HCT116 (cell line): Measurements from ENCODE around the gene RAI2. TPM values are rescaled to one million over a fixed set of nuclear protein-coding genes. Genes with fewer than 3 reads are reported as not detected.

Source experiments
- ATAC-seq: fragments of 200-7000 bp; cut with Tn5 transposase; 2 replicates; pipeline ENCODE4 v1.9.1; 2020; ENCODE audit warnings: mild to moderate bottlenecking, moderate library complexity
- BruUV-seq: library from RNA; stranded (reverse); fragments of 400-500 nt; replicated peaks from 2 replicates; lab custom pipeline; 2021; lab: Mats Ljungman, UMichigan
- CTCF ChIA-PET: fragments of 300-600 bp; sonication (Branson Sonifier 250); formaldehyde crosslinking; loops from one replicate; lab custom pipeline; 2021; ENCODE audit warnings: antibody characterized with exemption; lab: Charles Lee
- POLR2A ChIA-PET: fragments of 300-600, 350-600 bp; sonication (Branson Sonifier 250); formaldehyde crosslinking; loops from one replicate; lab custom pipeline; 2021; ENCODE audit warnings: antibody characterized with exemption; lab: Charles Lee
- RAD21 ChIA-PET, 2 experiments: fragments of 300-600 bp; sonication (Branson Sonifier 250); formaldehyde crosslinking; loops; one replicate each; lab custom pipeline; 2023; ENCODE audit warnings: low total read pairs in 2 of 2; ENCODE audit not compliant: uncharacterized antibody in 2 of 2, unreplicated experiment in 2 of 2, low non-redundant PET in 1 of 2; lab: Charles Lee
- DNase-seq: peaks from one replicate; pipeline ENCODE4 v3.0.0-alpha.2; 2010; ENCODE audit warnings: low read depth, low spot score
- H2AFZ ChIP-seq: fragments of 200-600 bp; shearing (Covaris generic), sonication (generic); 2 replicates; pipeline ENCODE4 v1.6.1; 2017; ENCODE audit warnings: low read depth, mixed run types, mixed read lengths, antibody characterized with exemption, low read length; ENCODE audit not compliant: poor library complexity, severe bottlenecking
- H3K27ac ChIP-seq: 2 replicates; pipeline ENCODE4 v1.5.1; 2012; ENCODE audit warnings: low read depth, low read length
- H3K27me3 ChIP-seq: fragments of 200-600 bp; sonication (generic); 2 replicates; pipeline ENCODE4 v1.6.1; 2016; ENCODE audit warnings: mixed run types, low read length, mixed read lengths; ENCODE audit not compliant: insufficient read depth
- H3K36me3 ChIP-seq, 2 experiments: fragments of 200-500 bp in 1 of 2; fragments of 200-600 bp in 1 of 2; sonication (Bioruptor generic) in 1 of 2; sonication (generic) in 1 of 2; 2 replicates each; pipeline versions ENCODE4 v1.5.1 to v1.6.1; 2014 to 2016; ENCODE audit warnings: low read length in 2 of 2, inconsistent platforms in 1 of 2, mixed read lengths in 1 of 2, mixed run types in 1 of 2; ENCODE audit not compliant: insufficient read depth in 2 of 2, control insufficient read depth in 1 of 2
- H3K4me1 ChIP-seq, 2 experiments: fragments of 200-600 bp in 1 of 2; sonication (generic) in 1 of 2; 2 replicates each; pipeline versions ENCODE4 v1.5.1 to v1.6.1; 2012 to 2017; ENCODE audit warnings: low read length in 2 of 2, inconsistent platforms in 1 of 2, mild to moderate bottlenecking in 1 of 2, mixed read lengths in 1 of 2, mixed run types in 1 of 2, moderate library complexity in 1 of 2; ENCODE audit not compliant: insufficient read depth in 2 of 2, control insufficient read depth in 1 of 2
- H3K4me2 ChIP-seq: fragments of 200-600 bp; sonication (generic); 2 replicates; pipeline ENCODE4 v1.6.1; 2017; ENCODE audit warnings: mixed run types, low read length, mixed read lengths
- H3K4me3 ChIP-seq, 2 experiments: fragments of 200-600 bp in 1 of 2; sonication (generic) in 1 of 2; replicated peaks in 1 of 2; 2 replicates each; pipeline ENCODE4 v1.5.1; 2011 to 2016; ENCODE audit warnings: low read length in 2 of 2, control low read depth in 1 of 2, low read depth in 1 of 2, mild to moderate bottlenecking in 1 of 2, mixed read lengths in 1 of 2, mixed run types in 1 of 2
- H3K79me2 ChIP-seq: fragments of 200-600 bp; sonication (generic); 2 replicates; pipeline ENCODE4 v1.6.1; 2017; ENCODE audit warnings: mild to moderate bottlenecking, mixed run types, low read length, moderate library complexity, mixed read lengths; ENCODE audit not compliant: insufficient read depth
- H3K9ac ChIP-seq: fragments of 200-600 bp; sonication (generic); 2 replicates; pipeline ENCODE4 v1.6.1; 2016; ENCODE audit warnings: low read length, mixed read lengths
- H3K9me2 ChIP-seq: fragments of 200-600 bp; sonication (generic), shearing (Covaris generic); 2 replicates; pipeline ENCODE4 v1.6.1; 2017; ENCODE audit warnings: mixed run types, mild to moderate bottlenecking, moderate library complexity; ENCODE audit not compliant: insufficient read depth
- H3K9me3 ChIP-seq, 2 experiments: fragments of 200-500 bp in 1 of 2; fragments of 200-600 bp in 1 of 2; sonication (Bioruptor generic) in 1 of 2; sonication (generic) in 1 of 2; 2 replicates each; pipeline ENCODE4 v1.6.1; 2014 to 2017; ENCODE audit warnings: low read length in 2 of 2, mixed read lengths in 2 of 2, inconsistent platforms in 1 of 2, low read depth in 1 of 2, mild to moderate bottlenecking in 1 of 2, mixed run types in 1 of 2, moderate library complexity in 1 of 2; ENCODE audit not compliant: control insufficient read depth in 1 of 2, insufficient read depth in 1 of 2
- H4K20me1 ChIP-seq: fragments of 200-600 bp; sonication (generic), shearing (Covaris generic); 2 replicates; pipeline ENCODE4 v1.6.1; 2017; ENCODE audit warnings: mixed run types, mild to moderate bottlenecking, moderate library complexity; ENCODE audit not compliant: insufficient read depth
- ATF3 ChIP-seq: IDR thresholded peaks from 2 replicates; pipeline ENCODE4 v1.6.1; 2012
- CBX3 ChIP-seq: IDR thresholded peaks from 2 replicates; pipeline ENCODE4 v1.6.1; 2012; ENCODE audit warnings: low read depth
- EGR1 ChIP-seq: IDR thresholded peaks from 2 replicates; pipeline ENCODE4 v1.6.1; 2012; ENCODE audit warnings: low read depth
- ELF1 ChIP-seq: IDR thresholded peaks from 2 replicates; pipeline ENCODE4 v1.6.1; 2012; ENCODE audit warnings: low read depth, borderline replicate concordance
- MAX ChIP-seq: IDR thresholded peaks from 2 replicates; pipeline ENCODE4 v1.6.1; 2012
- POLR2AphosphoS5 ChIP-seq: IDR thresholded peaks from 2 replicates; pipeline ENCODE4 v1.6.1; 2011; ENCODE audit warnings: mild to moderate bottlenecking, low read depth, low read length, moderate library complexity
- RAD21 ChIP-seq: IDR thresholded peaks from 2 replicates; pipeline ENCODE4 v1.6.1; 2012; ENCODE audit warnings: low read depth, mild to moderate bottlenecking
- REST ChIP-seq: IDR thresholded peaks from 2 replicates; pipeline ENCODE4 v1.6.1; 2012; ENCODE audit warnings: low read depth
- SIN3A ChIP-seq: IDR thresholded peaks from 2 replicates; pipeline ENCODE4 v1.6.1; 2012; ENCODE audit warnings: low read depth
- SRF ChIP-seq: IDR thresholded peaks from 2 replicates; pipeline ENCODE4 v1.6.1; 2012; ENCODE audit warnings: low read depth
- ZFX ChIP-seq: fragments of 450-650 bp; IDR thresholded peaks from 2 replicates; pipeline ENCODE4 v1.6.1; 2017
- intact Hi-C: fragments of 100-400 bp; cut with micrococcal nuclease; formaldehyde crosslinking; loops from 2 replicates; pipeline ENCODE4 v1.10.0; 2022
- total RNA-seq: library from RNA; stranded (reverse); gene quantifications from one replicate; pipeline ENCODE4 v1.2.1, GENCODE V29; 2021; ENCODE audit not compliant: unreplicated experiment

The RAI2 gene
- total RNA-seq, 1 experiment from 2014 or later = not detected

DNA sequence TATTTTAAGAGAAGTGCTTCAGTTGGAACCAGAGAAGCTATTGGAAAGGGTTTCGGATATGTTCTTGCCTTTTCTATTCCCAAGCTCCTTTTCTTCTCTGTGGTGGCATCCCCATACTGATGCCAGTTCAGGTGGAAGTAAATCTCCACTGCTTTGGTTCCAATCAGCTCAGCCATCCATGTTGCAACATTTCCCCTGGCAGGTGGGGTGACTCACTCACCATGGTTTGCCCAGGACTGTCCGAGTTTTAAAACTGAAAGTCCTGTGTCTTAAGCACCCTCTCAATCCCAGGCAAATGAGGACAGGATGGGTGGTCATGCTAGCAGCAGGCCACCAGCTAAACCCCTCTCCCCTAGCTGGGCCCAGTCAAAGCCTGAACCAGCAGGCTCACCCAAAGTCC, 15.1 kb downstream of the RAI2 start (continued):
- TF ChIP-seq EGR1 (no peak), SIN3A (no peak), ELF1 (no peak), SRF (no peak)

- CTCF ChIA-PET = no interaction called here
- H3K4me1 ChIP-seq = no peaks in the 10 kb centered on the region
- no TSS peak for BruUV-seq
These were observed 16.9 kb downstream of the RAI2 start for GRCh38 chrX:17844236-17844635.

More at GRCh38 chrX:17844236-17844635, 16.9 kb downstream of the RAI2 start:
- no peak for DNase-seq
- Histone ChIP-seq H3K36me3 (no peaks in the 10 kb centered on the region), H4K20me1 (no peaks in the 10 kb centered on the region), H3K9me3 (no peaks in the 10 kb centered on the region), H3K9ac (no peak overlapping the region), H3K4me2 (no peak overlapping the region), H3K9me2 (no peaks in the 10 kb centered on the region), H3K4me3 (no peak overlapping the region), H3K27ac (no peak overlapping the region), H3K79me2 (no peaks in the 10 kb centered on the region), H2AFZ (no peak overlapping the region), H3K27me3 (peaks cover 12% of the 10 kb centered on the region; the same call in 1 of the 2 replicates)
- TF ChIP-seq MAX (no peak), SRF (no peak), CBX3 (no peak), ZFX (no peak), REST (no peak), RAD21 (no peak), ATF3 (no peak), POLR2AphosphoS5 (no peak), SIN3A (no peak), EGR1 (no peak)
- intact Hi-C loops = no loop called here
- RAD21 ChIA-PET = no interaction called here
- ATAC-seq = no peak
- POLR2A ChIA-PET = no interaction called here
